HG03196 (cell line): ENCODE results near the gene HGFAC.
"Not testable (repeated sequence)": the region's sequence is repeated elsewhere in the genome, so short reads cannot be mapped to it uniquely, and the experiment has no call there.

Experiments
- ATAC-seq: cut with Tn5 transposase; IDR thresholded peaks from one replicate; pipeline ENCODE4 v1.9.1; 2021; ENCODE audit not compliant: unreplicated experiment

HGFAC gene

DNA sequence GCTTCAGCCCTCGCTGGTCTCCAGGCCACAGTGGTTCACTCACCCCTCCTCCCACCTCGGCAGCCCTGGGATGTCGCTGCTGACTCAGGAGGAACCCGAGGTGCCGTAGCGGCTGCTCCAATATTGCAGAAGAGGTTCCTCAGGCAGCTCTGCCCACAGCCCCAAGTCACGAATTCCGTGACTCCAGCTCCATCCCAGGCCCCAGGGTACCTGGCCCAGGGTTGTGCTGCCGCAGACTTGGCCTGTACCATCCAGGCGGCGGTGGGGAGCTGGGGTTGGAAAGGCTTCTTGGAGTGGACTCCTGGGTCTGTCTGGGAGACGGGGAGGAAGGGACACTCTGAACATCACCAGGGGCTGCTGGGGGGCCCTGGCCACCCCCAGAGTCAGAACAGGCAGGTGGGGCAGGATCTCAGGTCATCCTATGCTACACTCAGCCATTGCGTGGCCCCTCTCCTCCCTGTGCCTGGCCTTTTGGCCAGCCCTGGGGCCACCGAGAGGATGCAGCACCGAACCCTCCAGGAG, 728 bp upstream of the HGFAC start:
- ATAC-seq: no peak

DNA sequence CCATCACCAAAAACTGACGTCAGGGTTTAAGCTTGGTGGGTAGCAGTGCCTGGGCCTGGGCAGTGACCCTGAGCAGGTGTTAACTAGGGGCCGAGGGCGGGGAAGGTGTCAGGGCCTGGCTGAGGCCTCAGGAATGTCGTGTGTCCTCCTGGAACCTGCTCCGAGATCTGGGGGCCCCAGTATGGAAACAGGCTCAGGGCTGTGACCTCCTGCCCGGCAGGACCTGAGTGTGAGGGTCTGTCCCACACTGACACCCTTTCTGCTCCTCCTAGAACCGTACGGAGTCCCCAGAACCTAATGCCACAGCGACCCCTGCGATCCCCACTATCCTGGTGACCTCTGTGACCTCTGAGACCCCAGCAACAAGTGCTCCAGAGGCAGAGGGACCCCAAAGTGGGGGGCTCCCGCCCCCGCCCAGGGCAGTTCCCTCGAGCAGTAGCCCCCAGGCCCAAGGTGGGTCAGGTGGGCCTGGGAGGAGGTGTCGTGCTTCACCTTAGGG, 741 bp downstream of the HGFAC start:
- no peak for ATAC-seq

- no peak for ATAC-seq
Observed at GRCh38 chr4:3442959-3443749, 1.4 kb downstream of the HGFAC start.

DNA sequence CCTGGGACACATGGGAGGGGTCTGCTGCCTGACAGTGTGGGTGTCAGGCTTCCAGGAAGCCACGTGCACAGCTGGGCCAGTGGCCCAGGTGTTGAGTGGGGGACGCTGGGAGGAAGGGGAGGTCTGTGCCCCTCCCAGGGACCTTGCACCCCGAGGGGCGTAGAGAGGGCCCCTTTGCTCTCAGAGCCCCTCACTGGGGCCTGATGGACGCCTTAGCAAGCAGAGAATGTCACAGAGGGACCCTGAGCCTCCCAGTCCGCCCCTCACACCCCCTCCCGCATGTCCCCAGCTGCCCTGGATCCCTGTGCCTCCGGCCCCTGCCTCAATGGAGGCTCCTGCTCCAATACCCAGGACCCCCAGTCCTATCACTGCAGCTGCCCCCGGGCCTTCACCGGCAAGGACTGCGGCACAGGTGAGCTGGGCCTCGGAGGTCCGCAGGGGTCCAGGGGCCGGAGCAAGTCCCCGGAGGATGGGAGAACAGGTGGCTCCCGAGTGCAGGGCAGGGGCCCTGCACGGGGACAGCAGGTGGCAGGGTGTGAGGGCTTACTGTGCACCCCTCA, 2.1 kb downstream of the HGFAC start:
- no peak for ATAC-seq

DNA sequence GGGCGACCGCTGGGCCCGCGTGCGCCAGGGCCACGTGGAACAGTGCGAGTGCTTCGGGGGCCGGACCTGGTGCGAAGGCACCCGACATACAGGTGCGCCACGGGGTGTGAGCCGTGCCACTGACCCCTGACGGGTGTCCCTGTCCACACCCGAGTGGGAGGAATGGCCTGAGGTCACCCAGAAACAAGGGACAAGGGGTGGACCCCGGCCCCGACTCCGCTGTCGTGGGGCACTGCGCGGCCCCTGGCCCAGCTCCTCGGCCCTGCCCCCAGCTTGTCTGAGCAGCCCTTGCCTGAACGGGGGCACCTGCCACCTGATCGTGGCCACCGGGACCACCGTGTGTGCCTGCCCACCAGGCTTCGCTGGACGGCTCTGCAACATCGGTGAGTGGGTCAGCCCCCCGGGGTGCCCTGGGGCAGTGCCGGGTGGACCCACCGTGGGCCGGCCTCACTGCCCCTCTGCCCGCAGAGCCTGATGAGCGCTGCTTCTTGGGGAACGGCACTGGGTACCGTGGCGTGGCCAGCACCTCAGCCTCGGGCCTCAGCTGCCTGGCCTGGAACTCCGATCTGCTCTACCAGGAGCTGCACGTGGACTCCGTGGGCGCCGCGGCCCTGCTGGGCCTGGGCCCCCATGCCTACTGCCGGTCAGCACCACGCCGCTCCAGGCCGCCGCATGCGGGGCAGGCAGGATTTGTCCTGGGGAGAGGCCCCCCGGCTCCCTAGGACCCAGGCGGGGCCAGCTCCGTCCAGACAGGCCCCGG, 2.8 kb downstream of the HGFAC start:
- ATAC-seq: no peak

- ATAC-seq: no peak
Observed at GRCh38 chr4:3445111-3445820, 3.5 kb downstream of the HGFAC start.

DNA sequence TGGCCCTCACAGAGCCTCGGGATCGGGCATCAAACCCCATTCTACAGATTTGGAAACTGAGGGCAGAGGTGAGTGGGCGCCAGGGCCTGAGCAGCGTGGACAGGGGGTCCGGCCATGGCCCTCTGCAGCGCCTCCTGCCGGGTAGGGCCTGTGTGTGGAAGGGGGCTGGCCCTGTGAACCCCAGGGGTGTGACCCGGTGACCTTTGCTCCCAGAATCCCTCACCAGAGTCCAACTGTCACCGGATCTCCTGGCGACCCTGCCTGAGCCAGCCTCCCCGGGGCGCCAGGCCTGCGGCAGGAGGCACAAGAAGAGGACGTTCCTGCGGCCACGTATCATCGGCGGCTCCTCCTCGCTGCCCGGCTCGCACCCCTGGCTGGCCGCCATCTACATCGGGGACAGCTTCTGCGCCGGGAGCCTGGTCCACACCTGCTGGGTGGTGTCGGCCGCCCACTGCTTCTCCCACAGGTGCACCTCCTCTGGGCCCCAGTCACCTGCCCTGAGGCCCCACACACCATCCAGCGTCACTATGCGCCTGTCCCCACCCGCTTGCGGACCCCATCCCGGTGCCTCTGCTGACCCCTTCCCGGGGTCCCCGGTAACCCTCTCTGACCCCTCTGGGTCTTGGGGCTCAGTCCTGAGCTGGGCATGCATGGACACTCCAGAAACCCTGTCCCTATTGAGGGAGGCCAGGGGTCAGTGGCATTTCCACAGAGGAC, 4.2 kb downstream of the HGFAC start:
- ATAC-seq: no peak

DNA sequence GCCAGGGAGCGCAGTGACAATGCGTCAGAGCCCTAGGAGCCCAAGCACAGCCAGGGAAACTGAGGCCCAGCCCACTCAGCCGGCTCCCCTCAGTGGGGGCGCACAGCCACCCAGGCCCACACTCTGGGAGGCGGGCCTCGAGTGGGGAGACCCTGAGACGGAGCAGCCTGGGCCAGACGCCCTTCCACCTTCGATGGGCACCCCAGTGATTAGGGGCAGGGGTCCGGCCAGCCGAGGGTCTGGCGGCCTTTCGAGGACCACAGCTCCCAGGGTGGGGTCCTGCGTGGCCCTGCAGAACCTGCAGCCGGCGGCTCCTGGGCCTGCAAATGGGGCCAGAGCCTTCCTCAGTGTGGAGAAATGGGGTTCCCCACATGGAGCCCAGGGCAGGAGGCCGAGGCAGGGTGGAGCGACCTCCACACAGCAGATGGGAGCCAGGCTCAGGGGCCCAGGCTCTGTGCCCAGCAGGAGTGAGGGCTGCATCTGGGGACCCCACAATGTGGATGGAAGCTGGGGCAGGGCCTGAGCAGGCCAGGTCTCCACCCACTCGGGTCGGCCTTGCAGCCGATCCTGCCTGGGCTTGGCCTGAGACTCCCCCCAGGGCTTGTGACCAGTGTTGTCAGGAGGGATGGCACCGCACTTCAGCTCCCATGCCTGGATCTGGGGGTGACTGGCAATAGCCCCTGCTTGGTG, 5.0 kb downstream of the HGFAC start:
- ATAC-seq: no peak

DNA sequence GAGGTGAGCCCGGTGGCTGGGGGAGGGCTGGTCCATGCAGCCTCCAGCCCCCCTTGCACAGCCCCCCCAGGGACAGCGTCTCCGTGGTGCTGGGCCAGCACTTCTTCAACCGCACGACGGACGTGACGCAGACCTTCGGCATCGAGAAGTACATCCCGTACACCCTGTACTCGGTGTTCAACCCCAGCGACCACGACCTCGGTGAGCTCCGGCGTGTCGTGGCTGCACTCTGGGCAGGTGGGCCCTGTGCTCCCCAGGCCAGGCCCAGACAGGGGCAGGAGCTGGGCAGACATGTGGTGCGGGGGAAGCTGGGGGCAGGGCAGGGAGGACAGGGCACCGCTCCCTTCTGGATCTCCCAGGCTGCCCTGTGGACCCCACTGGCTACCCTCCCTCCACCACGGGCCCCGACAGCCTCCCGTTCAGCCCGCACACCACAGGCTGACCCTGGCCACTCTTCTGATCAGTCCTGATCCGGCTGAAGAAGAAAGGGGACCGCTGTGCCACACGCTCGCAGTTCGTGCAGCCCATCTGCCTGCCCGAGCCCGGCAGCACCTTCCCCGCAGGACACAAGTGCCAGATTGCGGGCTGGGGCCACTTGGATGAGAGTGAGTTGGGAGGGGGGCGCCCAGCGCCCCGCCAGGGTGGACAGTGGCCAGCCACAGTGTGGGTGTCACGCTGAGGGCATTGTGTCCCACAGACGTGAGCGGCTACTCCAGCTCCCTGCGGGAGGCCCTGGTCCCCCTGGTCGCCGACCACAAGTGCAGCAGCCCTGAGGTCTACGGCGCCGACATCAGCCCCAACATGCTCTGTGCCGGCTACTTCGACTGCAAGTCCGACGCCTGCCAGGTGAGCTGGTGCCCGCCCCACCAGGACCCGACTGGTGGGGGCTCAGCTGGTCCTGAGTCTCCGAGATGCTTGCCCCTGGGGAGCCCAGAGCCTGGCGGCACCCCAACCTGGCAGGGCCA, 5.9 kb downstream of the HGFAC start:
- no peak for ATAC-seq

- no peak for ATAC-seq
Observed at GRCh38 chr4:3449047-3449573, 7.3 kb downstream of the HGFAC start.

DNA sequence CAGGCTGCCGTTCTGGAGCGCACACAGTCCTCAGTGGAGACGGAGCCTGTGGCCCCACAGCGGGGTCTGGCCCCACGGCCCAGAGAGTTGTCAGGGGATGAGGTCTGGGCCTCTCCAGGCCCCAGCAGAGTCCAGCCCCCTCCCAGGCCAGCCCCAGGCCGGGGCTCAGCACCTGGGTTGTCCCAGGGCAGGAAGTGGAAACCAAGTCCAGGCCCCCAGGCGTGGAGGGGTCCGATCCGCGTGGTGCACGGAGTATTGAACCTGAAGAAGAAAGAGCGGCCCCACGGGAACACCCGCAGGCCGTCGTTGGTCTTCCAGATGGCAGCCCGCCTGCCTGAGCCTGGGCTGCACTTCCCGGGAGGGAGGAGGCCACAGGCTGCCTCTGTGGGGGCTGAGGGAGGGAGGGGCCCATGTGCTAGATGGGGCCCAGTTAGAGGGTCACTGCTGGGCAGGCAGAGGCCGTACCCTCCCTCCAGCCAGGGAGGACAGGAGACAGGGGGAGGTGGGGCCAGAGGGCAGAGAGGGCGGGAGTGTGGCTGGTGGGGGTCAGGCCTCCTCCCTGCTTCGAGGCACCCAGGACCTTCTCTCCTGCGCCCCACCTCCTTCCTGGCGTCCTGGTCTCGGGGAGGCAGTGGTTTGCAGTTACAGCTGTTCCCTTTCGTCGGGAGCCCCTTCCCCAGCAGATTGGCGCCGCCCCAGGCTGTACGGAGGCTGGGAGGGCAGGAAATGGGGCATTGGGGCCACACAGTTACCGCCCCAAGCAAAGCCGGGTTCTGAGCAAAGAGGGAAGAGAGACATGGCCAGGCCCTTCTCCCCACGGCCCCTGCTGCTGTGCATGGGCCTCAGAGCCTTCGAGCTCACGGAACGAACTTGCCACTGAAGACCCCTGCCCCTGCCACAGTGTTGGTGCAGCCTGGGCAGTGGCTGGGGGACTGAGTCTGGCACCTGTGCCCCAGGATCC, 8.1 kb downstream of the HGFAC start:
- ATAC-seq: no peak

DNA sequence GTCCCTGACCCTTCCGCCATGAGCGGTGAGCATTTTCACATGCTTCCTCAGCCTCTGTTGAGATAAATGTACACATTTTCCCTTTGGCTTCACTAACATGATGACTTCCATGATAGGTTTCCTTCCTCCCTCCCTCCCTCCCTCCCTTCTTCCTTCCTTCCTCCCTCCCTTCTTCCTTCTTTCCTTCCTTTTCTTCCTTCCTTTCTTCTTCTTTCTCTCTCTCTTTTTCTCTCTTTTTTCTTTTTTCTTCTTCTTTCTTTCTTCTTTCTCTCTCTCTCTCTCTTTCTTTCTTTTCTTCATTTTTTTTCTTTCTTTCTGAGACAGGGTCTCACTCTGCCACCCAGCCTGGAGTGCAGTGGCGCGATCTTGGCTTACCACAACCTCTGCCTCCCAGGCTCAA, 8.9 kb downstream of the HGFAC start:
- ATAC-seq: no peak

- ATAC-seq: no peak
Observed at GRCh38 chr4:3451956-3452355, 10.2 kb downstream of the HGFAC start.

GRCh38 chr4:3452376-3452775, 10.6 kb downstream of the HGFAC start:
- no peak for ATAC-seq

- not testable (repeated sequence) for ATAC-seq
Observed at GRCh38 chr4:3455596-3455995, 13.8 kb downstream of the HGFAC start.

- ATAC-seq: no peak
Observed at GRCh38 chr4:3458371-3458770, 16.6 kb downstream of the HGFAC start.

- ATAC-seq: not testable (repeated sequence)
Observed at GRCh38 chr4:3459156-3459555, 17.4 kb downstream of the HGFAC start.
